A549 (cell line): ENCODE results near the gene KRTAP19-4. TPM values are rescaled to one million over a fixed set of nuclear protein-coding genes. Genes with fewer than 3 reads are reported as not detected.
"Not testable (repeated sequence)": the region's sequence is repeated elsewhere in the genome, so short reads cannot be mapped to it uniquely, and the experiment has no call there.

ENCODE experiments used
- ATAC-seq, 2 experiments: fragments of 200-7000 bp in 1 of 2; fragments of >200 bp in 1 of 2; cut with Nextera tagmentation in 1 of 2; cut with Tn5 transposase in 1 of 2; 3 replicates each; pipeline versions ENCODE4 v1.8.0 to v1.9.1; 2018 to 2020; ENCODE audit warnings: mild to moderate bottlenecking in 1 of 2, moderate library complexity in 1 of 2
- CTCF ChIA-PET: fragments of 300-600 bp; sonication (Branson Sonifier 250); formaldehyde crosslinking; extraction: SDS; loops from one replicate; lab custom pipeline; 2021; ENCODE audit warnings: antibody characterized with exemption, inconsistent platforms; lab: Yijun Ruan, JAX
- POLR2A ChIA-PET: fragments of 350-600 bp; formaldehyde crosslinking; extraction: SDS; loops from one replicate; lab custom pipeline; 2021; ENCODE audit warnings: antibody characterized with exemption, inconsistent platforms; lab: Yijun Ruan, JAX
- DNase-seq, 2 experiments: peaks; one replicate each; pipeline versions ENCODE4 v3.0.0 to v3.0.0-alpha.2; 2011 to 2016; ENCODE audit warnings: low read depth in 1 of 2, low spot score in 1 of 2
- FAIRE-seq: peaks from 2 replicates; lab custom pipeline; 2011; peaks lifted over from hg19 to GRCh38; lab: Jason Lieb, UNC
- H3K27ac ChIP-seq, 2 experiments: fragments of >200 bp; sonication (Bioruptor Twin); formaldehyde crosslinking; 3 replicates each; pipeline ENCODE4 v1.5.1; 2016 to 2017
- H3K4me1 ChIP-seq: fragments of >200 bp; sonication (Bioruptor Twin); formaldehyde crosslinking; 3 replicates; pipeline ENCODE4 v1.6.1; 2016
- H3K4me2 ChIP-seq: fragments of >200 bp; sonication (Bioruptor Twin); formaldehyde crosslinking; 3 replicates; pipeline ENCODE4 v1.6.1; 2016
- H3K4me3 ChIP-seq: fragments of >200 bp; sonication (Bioruptor Twin); formaldehyde crosslinking; 3 replicates; pipeline ENCODE4 v1.5.1; 2016
- H3K9me3 ChIP-seq: fragments of >200 bp; sonication (Bioruptor Twin); formaldehyde crosslinking; 3 replicates; pipeline ENCODE4 v1.6.1; 2016
- CBX8 ChIP-seq: fragments of 200-600 bp; sonication (generic); IDR thresholded peaks from 2 replicates; pipeline ENCODE4 v1.6.1; 2016
- CHD2 ChIP-seq: fragments of 150-350 bp; IDR thresholded peaks from 2 replicates; pipeline ENCODE4 v1.6.1; 2014; ENCODE audit warnings: low read length; ENCODE audit not compliant: partially characterized antibody
- EP300 ChIP-seq, 2 experiments: fragments of >200 bp; sonication (Bioruptor Twin); formaldehyde crosslinking; IDR thresholded peaks; 2 replicates in 1 of 2; 3 replicates in 1 of 2; pipeline ENCODE4 v1.6.1; 2016 to 2017
- FOSL2 ChIP-seq, 2 experiments: fragments of 450-650 bp in 1 of 2; fragments of >200 bp in 1 of 2; sonication (Bioruptor Twin) in 1 of 2; formaldehyde crosslinking; IDR thresholded peaks; 2 replicates each; pipeline versions ENCODE4 v1.5.0 to v1.6.1; 2016 to 2020; ENCODE audit warnings: mild to moderate bottlenecking in 1 of 2, moderate library complexity in 1 of 2
- GATA3 ChIP-seq: IDR thresholded peaks from 2 replicates; pipeline ENCODE4 v1.6.1; 2012; ENCODE audit warnings: borderline replicate concordance
- HOXB13 ChIP-seq: fragments of 250-450 bp; sonication (Bioruptor Pico); IDR thresholded peaks from 2 replicates; pipeline ENCODE4 v1.5.0; 2020; ENCODE audit warnings: low read depth, mild to moderate bottlenecking, moderate library complexity
- HOXB5 ChIP-seq: fragments of 250-450 bp; sonication (Bioruptor Pico); IDR thresholded peaks from 2 replicates; pipeline ENCODE4 v1.5.0; 2020; ENCODE audit warnings: mild to moderate bottlenecking, moderate library complexity
- JUN ChIP-seq, 2 experiments: fragments of >200 bp; sonication (Bioruptor Twin); formaldehyde crosslinking; IDR thresholded peaks; 2 replicates in 1 of 2; 3 replicates in 1 of 2; pipeline ENCODE4 v1.6.1; 2016 to 2017
- KDM1A ChIP-seq: fragments of 200-600 bp; sonication (generic); IDR thresholded peaks from 2 replicates; pipeline ENCODE4 v1.6.1; 2016; ENCODE audit warnings: low read depth, mild to moderate bottlenecking
- KDM5A ChIP-seq: fragments of 200-600 bp; sonication (generic); IDR thresholded peaks from 2 replicates; pipeline ENCODE4 v1.6.1; 2016; ENCODE audit warnings: antibody characterized with exemption, mild to moderate bottlenecking
- MAFK ChIP-seq: fragments of 450-650 bp; IDR thresholded peaks from 2 replicates; pipeline ENCODE4 v1.6.1; 2014; ENCODE audit not compliant: partially characterized antibody
- NFE2L2 ChIP-seq: fragments of 150-350 bp; conservative IDR thresholded peaks from 2 replicates; pipeline ENCODE4 v1.6.1; 2014; ENCODE audit warnings: low read length
- PHF8 ChIP-seq: fragments of 200-600 bp; sonication (generic); IDR thresholded peaks from 2 replicates; pipeline ENCODE4 v1.6.1; 2016; ENCODE audit warnings: low read depth, mild to moderate bottlenecking, antibody characterized with exemption, moderate library complexity, borderline replicate concordance
- RAD21 ChIP-seq, 2 experiments: fragments of >200 bp in 1 of 2; sonication (Bioruptor Twin) in 1 of 2; formaldehyde crosslinking in 1 of 2; IDR thresholded peaks in 1 of 2; conservative IDR thresholded peaks in 1 of 2; 2 replicates in 1 of 2; 3 replicates in 1 of 2; pipeline ENCODE4 v1.6.1; 2012 to 2018; ENCODE audit warnings: inconsistent platforms in 1 of 2
- RCOR1 ChIP-seq: fragments of 150-350 bp; IDR thresholded peaks from 2 replicates; pipeline ENCODE4 v1.6.1; 2014; ENCODE audit warnings: antibody characterized with exemption, low read length, low read depth
- SMC3 ChIP-seq: fragments of >200 bp; sonication (Bioruptor Twin); formaldehyde crosslinking; IDR thresholded peaks from 3 replicates; pipeline ENCODE4 v1.6.1; 2018; ENCODE audit warnings: inconsistent platforms
- ZNF302 ChIP-seq: fragments of 250-450 bp; sonication (Bioruptor Pico); IDR thresholded peaks from 2 replicates; pipeline ENCODE4 v1.9.0; 2021; ENCODE audit warnings: inconsistent platforms, mild to moderate bottlenecking, moderate library complexity
- ZSCAN20 ChIP-seq: fragments of 250-450 bp; sonication (Bioruptor Pico); IDR thresholded peaks from 2 replicates; pipeline ENCODE4 v1.8.0; 2022; ENCODE audit warnings: mild to moderate bottlenecking, moderate library complexity
- WGBS: methylation state at CpG from one replicate; pipeline ENCODE4 v1.1.6; 2017; ENCODE audit errors: missing lambda C conversion rate; 5-methylcytosine and 5-hydroxymethylcytosine counted together
- polyA plus RNA-seq, 4 experiments: library from polyadenylated mRNA; depleted of rRNA in 3 of 4; stranded (reverse); fragments of >200 nt; fragmentation: RNase III in 1 of 4; extraction: RNeasy Plus Mini Kit Qiagen cat#74134 plus additional on column Dnase treatment in 1 of 4; gene quantifications; 2 replicates in 3 of 4; 3 replicates in 1 of 4; pipeline ENCODE4 v1.2.3, GENCODE V29; 2011 to 2017
- TF ChIP-seq, protein P1 (sequence below): fragments of >200 bp; sonication (Bioruptor Twin); formaldehyde crosslinking; IDR thresholded peaks from 3 replicates; pipeline ENCODE4 v1.5.1; 2016
- TF ChIP-seq, protein P2 (sequence below): fragments of >200 bp; sonication (Bioruptor Twin); formaldehyde crosslinking; IDR thresholded peaks from 2 replicates; pipeline ENCODE4 v1.6.1; 2016
- TF ChIP-seq, protein P3 (sequence below): fragments of 450-650 bp; IDR thresholded peaks from 2 replicates; pipeline ENCODE4 v1.6.1; 2014; ENCODE audit warnings: antibody characterized with exemption
- TF ChIP-seq, protein P4 (sequence below): IDR thresholded peaks from 2 replicates; pipeline ENCODE4 v1.6.1; 2012; ENCODE audit warnings: low read depth, borderline replicate concordance

Gene KRTAP19-4
- polyA plus RNA-seq, 2 of the 4 experiments (the other 2 are of a cell fraction): not detected

DNA sequence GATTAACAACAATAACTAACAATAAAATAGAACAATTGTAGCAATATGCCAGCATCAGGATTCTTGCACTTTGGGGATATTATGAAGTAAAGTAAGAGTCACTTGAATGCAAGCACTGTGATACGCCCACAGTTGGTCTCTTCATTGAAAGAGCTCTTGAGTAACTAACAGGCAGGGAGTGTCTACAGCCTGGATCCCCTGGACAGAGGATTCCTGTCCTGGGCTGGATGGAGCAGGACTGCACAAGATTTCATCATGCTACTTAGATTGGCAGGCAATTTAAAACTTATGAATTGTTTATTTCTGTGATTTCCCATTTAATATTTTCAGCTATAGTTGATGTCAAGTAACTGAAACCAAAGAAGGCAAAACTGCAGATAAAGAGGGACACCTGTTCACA lies 18.7 kb upstream of the KRTAP19-4 start:
- TF ChIP-seq RCOR1: no peak
- no peaks in the 10 kb centered on the region for H3K9me3 ChIP-seq
- CTCF ChIA-PET: interaction anchor here (0.8 kb wide), 1 partner anchor 17 kb away, joined by 3 read pairs; no protein-coding TSS in a partner anchor
- no peaks in the 10 kb centered on the region for H3K4me1 ChIP-seq
- 0% methylated on average over 1 of the region's 1 CpG for WGBS
- FAIRE-seq (no peak), ATAC-seq (no peak), DNase-seq (no peak)
- POLR2A ChIA-PET: no interaction called here
- H3K27ac ChIP-seq: no peak overlapping the region
- no peak overlapping the region for H3K4me3 ChIP-seq
- no peak overlapping the region for H3K4me2 ChIP-seq

DNA sequence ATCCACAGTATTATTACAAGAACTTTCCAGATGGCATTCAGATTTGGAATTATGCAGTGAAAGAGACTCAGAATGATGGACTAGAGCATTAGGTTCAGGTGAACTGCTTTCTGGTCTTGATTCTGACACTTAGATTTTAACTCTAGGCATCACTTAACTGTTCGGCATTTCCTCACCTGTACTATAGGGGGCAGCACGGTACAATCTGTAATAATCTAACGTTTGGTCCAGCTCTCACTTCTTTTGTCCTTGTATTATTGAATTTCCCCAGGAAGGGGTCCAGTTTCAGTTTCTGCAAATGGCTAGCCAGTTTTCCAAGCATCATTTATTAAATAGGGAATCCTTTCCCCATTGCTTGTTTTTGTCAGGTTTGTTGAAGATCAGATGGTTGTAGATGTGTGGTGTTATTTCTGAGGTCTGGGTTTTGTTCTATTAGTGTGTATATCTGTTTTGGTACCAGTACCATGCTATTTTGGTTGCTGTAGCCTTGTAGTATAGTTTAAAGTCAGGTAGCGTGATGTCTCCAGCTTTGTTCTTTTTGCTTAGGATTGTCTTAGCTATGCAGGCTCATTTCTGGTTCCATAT lies 8.7 kb upstream of the KRTAP19-4 start:
- ATAC-seq, DNase-seq, H3K4me2 ChIP-seq, CTCF ChIA-PET, H3K4me1 ChIP-seq, H3K4me3 ChIP-seq, FAIRE-seq, H3K27ac ChIP-seq, H3K9me3 ChIP-seq, POLR2A ChIA-PET: not testable (repeated sequence)
- WGBS: 6% methylated on average over 4 of the region's 4 CpGs

DNA sequence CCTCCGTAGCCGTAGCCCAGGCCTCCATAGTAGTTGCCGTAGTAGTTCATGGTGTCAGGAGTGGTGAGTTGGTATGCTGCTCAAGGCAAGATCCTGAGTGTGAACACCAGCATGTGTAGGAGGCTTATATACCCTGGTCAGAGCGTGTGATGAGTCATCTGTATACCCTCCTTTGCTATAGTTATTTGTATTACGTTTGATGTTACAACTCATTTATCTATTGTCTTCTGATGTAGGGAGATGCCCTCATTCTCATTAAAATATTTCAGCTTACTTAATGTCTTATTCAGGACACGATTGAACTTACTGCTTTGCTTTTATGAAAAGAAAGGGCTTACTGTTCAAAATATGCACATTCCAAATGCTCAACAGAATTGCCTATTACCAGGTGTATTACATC lies 5.1 kb upstream of the KRTAP19-4 start, which contains the start of gene KRTAP19-5:
TSS of gene KRTAP19-5 (minus strand) at position 101 of the 400 bp plus-strand sequence. CDS start at position 50, 51 bp downstream.
- no peak within 1 kb of the TSS for H3K4me3 ChIP-seq
- ATAC-seq (no peak), DNase-seq (no peak), FAIRE-seq (no peak)
- ChIA-PET CTCF (no interaction called here), POLR2A (no interaction called here)
- WGBS: 8% methylated on average over 5 of the region's 6 CpGs
- H3K4me2 ChIP-seq: no peak within 1 kb of the TSS
- no peak within 1 kb of the TSS for H3K27ac ChIP-seq
- H3K4me1 ChIP-seq: no peaks in the 10 kb centered on the region
- TF ChIP-seq RAD21 (conservative IDR thresholded peaks at IDR 0.05 in 1 of 2, IDR thresholded peaks at IDR 0.05 in 1 of 2): no peak
- TF ChIP-seq, protein P1, sequence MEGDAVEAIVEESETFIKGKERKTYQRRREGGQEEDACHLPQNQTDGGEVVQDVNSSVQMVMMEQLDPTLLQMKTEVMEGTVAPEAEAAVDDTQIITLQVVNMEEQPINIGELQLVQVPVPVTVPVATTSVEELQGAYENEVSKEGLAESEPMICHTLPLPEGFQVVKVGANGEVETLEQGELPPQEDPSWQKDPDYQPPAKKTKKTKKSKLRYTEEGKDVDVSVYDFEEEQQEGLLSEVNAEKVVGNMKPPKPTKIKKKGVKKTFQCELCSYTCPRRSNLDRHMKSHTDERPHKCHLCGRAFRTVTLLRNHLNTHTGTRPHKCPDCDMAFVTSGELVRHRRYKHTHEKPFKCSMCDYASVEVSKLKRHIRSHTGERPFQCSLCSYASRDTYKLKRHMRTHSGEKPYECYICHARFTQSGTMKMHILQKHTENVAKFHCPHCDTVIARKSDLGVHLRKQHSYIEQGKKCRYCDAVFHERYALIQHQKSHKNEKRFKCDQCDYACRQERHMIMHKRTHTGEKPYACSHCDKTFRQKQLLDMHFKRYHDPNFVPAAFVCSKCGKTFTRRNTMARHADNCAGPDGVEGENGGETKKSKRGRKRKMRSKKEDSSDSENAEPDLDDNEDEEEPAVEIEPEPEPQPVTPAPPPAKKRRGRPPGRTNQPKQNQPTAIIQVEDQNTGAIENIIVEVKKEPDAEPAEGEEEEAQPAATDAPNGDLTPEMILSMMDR: no peak
- TF ChIP-seq KDM5A: no peak
- no peak for TF ChIP-seq PHF8
- TF ChIP-seq, protein P2, sequence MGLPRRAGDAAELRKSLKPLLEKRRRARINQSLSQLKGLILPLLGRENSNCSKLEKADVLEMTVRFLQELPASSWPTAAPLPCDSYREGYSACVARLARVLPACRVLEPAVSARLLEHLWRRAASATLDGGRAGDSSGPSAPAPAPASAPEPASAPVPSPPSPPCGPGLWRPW: no peak
- TF ChIP-seq KDM1A: no peak
- TF ChIP-seq SMC3: no peak
- no peaks in the 10 kb centered on the region for H3K9me3 ChIP-seq

DNA sequence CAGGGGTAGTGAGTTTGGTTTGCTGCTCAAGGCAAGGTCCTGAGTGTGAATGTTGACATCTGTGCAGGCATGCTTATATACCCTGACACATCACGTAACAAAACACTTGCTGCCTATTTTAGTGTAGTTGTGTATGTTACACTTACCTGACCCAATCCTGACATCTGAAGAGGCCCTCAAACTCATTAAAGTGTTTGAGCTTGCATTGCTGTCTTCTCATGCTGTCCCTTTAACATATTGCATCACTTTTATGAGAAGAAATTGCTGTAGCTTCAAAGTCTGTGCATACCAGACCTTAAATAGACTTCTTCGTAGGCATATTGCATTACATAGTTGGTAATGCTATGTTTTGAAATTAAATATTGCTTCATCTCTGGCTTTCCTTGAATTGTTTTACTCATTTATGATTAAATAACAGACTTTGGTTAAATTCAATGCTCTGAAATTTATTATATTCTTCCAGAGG lies 5.0 kb downstream of the KRTAP19-4 start, which contains the start of gene KRTAP19-3:
TSS of gene KRTAP19-3 (minus strand) at position 51 of the 466 bp plus-strand sequence. CDS start 56 bp downstream, outside the sequence.
- ChIA-PET POLR2A (no interaction called here), CTCF (no interaction called here)

More for the DNA sequence above, 5.0 kb downstream of the KRTAP19-4 start, which contains the start of gene KRTAP19-3:
- H3K4me3 ChIP-seq: no peak within 1 kb of the TSS
- FAIRE-seq (no peak), ATAC-seq (no peak), DNase-seq (no peak)
- no peaks in the 10 kb centered on the region for H3K9me3 ChIP-seq
- no peak within 1 kb of the TSS for H3K4me2 ChIP-seq
- no peak for TF ChIP-seq ZSCAN20 (CRISPR knock-in tag)
- TF ChIP-seq RCOR1: no peak
- TF ChIP-seq CHD2: no peak
- TF ChIP-seq, protein P2: no peak
- no peak for TF ChIP-seq FOSL2 (IDR thresholded peaks at IDR 0.05)
- no peak for TF ChIP-seq FOSL2 (CRISPR knock-in tag; IDR thresholded peaks at IDR 0.05)
- TF ChIP-seq CBX8: no peak
- no peak for TF ChIP-seq EP300 (IDR thresholded peaks at IDR 0.05)
- TF ChIP-seq, protein P3, sequence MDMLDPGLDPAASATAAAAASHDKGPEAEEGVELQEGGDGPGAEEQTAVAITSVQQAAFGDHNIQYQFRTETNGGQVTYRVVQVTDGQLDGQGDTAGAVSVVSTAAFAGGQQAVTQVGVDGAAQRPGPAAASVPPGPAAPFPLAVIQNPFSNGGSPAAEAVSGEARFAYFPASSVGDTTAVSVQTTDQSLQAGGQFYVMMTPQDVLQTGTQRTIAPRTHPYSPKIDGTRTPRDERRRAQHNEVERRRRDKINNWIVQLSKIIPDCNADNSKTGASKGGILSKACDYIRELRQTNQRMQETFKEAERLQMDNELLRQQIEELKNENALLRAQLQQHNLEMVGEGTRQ: no peak
- TF ChIP-seq ZNF302 (CRISPR knock-in tag): no peak
- no peak for TF ChIP-seq KDM1A
- TF ChIP-seq HOXB13 (CRISPR knock-in tag): no peak
- no peak for TF ChIP-seq GATA3
- TF ChIP-seq NFE2L2: no peak
- no peak for TF ChIP-seq MAFK
- no peak for TF ChIP-seq HOXB5 (CRISPR knock-in tag)
- TF ChIP-seq, protein P4, sequence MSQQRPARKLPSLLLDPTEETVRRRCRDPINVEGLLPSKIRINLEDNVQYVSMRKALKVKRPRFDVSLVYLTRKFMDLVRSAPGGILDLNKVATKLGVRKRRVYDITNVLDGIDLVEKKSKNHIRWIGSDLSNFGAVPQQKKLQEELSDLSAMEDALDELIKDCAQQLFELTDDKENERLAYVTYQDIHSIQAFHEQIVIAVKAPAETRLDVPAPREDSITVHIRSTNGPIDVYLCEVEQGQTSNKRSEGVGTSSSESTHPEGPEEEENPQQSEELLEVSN: no peak
- no peak for TF ChIP-seq JUN (IDR thresholded peaks at IDR 0.05)
- H3K4me1 ChIP-seq: no peaks in the 10 kb centered on the region
- no peak within 1 kb of the TSS for H3K27ac ChIP-seq
- 18% methylated on average over 2 of the region's 2 CpGs for whole genome bisulfite sequencing
